Keratinocyte (primary cell): ENCODE measurements around the gene TBC1D2.

Source experiments
- CTCF ChIP-seq, 3 experiments: IDR thresholded peaks in 1 of 3; conservative IDR thresholded peaks in 1 of 3; optimal IDR thresholded peaks in 1 of 3; 2 replicates in 2 of 3; 3 replicates in 1 of 3; pipeline versions ENCODE3 to v1.5.1; 2011; ENCODE audit warnings: low read length in 3 of 3, mild to moderate bottlenecking in 3 of 3, moderate library complexity in 2 of 3, control low read depth in 1 of 3, inconsistent platforms in 1 of 3; ENCODE audit not compliant: insufficient read depth in 2 of 3; ENCODE audit errors: extremely low read depth in 1 of 3
- EZH2 ChIP-seq: IDR thresholded peaks from one replicate; pipeline ENCODE4 v1.6.1; 2012; ENCODE audit warnings: inconsistent platforms, mild to moderate bottlenecking, low read length, moderate library complexity

GRCh38 chr9:98251551-98251950 is 3.9 kb downstream of the TBC1D2 start:
- TF ChIP-seq CTCF (optimal IDR thresholded peaks at IDR 0.05 in 1 of 3, IDR thresholded peaks at IDR 0.05 in 1 of 3, conservative IDR thresholded peaks at IDR 0.05 in 1 of 3; ENCODE audit: extremely low read depth in 1 of 3, insufficient read depth in 2 of 3, low read length in 3 of 3) (no peak), EZH2 (no peak)
